ENCODE measurements around the gene FOXP3.

DNA sequence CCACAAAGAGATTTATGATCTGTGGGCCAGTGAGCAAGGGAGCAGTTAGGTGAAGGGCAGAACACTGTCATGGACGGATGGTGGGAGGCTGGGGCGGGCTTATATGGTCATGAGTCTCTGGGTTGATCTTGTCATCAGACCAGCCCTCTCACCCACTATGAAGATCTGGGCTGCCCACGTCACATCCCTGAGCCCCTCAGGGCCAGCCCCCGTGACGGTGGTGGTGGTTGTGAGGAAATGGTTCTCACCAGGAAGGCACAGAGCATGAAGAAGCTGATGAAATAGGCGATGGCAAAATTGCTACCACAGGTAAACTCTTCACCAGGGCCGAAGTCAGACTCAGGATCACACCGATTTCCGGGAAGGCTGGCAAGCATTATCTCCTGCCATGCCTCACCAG is 53.4 kb downstream of the FOXP3 start:
- TF ChIP-seq, protein P1, sequence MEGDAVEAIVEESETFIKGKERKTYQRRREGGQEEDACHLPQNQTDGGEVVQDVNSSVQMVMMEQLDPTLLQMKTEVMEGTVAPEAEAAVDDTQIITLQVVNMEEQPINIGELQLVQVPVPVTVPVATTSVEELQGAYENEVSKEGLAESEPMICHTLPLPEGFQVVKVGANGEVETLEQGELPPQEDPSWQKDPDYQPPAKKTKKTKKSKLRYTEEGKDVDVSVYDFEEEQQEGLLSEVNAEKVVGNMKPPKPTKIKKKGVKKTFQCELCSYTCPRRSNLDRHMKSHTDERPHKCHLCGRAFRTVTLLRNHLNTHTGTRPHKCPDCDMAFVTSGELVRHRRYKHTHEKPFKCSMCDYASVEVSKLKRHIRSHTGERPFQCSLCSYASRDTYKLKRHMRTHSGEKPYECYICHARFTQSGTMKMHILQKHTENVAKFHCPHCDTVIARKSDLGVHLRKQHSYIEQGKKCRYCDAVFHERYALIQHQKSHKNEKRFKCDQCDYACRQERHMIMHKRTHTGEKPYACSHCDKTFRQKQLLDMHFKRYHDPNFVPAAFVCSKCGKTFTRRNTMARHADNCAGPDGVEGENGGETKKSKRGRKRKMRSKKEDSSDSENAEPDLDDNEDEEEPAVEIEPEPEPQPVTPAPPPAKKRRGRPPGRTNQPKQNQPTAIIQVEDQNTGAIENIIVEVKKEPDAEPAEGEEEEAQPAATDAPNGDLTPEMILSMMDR (IDR thresholded peaks at IDR 0.05; ENCODE audit: poor library complexity), result no peak
- TF ChIP-seq EZH2 (IDR thresholded peaks at IDR 0.05; ENCODE audit: borderline replicate concordance), result no peak

Data from hepatocyte (in vitro differentiated cells).